ENCODE data around the gene IL9.

DNA sequence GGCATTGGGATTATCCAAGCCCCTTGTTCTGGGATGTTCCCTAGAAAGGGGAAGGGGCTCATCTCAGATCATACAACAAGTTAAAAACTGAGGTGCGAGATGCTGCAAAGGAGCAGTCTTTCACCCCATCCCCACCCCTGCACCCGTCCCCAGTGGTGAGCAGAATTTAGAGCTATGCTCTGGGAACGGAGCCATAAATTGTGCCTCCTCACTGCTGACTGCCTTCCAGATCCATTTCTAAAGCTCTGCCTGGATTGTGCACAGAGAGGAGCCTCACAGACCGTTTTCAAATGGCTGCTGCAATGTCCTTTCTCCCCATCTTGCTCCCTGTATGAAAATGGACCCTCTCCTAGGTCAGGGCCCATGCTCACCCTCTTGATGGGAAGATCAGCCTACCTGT, 52.9 kb downstream of the IL9 start:
- TF ChIP-seq, protein P1, sequence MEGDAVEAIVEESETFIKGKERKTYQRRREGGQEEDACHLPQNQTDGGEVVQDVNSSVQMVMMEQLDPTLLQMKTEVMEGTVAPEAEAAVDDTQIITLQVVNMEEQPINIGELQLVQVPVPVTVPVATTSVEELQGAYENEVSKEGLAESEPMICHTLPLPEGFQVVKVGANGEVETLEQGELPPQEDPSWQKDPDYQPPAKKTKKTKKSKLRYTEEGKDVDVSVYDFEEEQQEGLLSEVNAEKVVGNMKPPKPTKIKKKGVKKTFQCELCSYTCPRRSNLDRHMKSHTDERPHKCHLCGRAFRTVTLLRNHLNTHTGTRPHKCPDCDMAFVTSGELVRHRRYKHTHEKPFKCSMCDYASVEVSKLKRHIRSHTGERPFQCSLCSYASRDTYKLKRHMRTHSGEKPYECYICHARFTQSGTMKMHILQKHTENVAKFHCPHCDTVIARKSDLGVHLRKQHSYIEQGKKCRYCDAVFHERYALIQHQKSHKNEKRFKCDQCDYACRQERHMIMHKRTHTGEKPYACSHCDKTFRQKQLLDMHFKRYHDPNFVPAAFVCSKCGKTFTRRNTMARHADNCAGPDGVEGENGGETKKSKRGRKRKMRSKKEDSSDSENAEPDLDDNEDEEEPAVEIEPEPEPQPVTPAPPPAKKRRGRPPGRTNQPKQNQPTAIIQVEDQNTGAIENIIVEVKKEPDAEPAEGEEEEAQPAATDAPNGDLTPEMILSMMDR (IDR thresholded peaks at IDR 0.05; ENCODE audit: low read length) = no peak
- no peak for TF ChIP-seq EZH2 (IDR thresholded peaks at IDR 0.05; ENCODE audit: borderline replicate concordance, low read length)

All from OCI-LY1 (cell line).